Cerebellar nuclear complex (tissue), 1 donor: ENCODE data around the gene STK10.

Source experiments
- DNase-seq, 2 experiments: peaks; one replicate each; lab custom pipeline; 2025; lab: John Stamatoyannopoulos, UW

Gene STK10

DNA sequence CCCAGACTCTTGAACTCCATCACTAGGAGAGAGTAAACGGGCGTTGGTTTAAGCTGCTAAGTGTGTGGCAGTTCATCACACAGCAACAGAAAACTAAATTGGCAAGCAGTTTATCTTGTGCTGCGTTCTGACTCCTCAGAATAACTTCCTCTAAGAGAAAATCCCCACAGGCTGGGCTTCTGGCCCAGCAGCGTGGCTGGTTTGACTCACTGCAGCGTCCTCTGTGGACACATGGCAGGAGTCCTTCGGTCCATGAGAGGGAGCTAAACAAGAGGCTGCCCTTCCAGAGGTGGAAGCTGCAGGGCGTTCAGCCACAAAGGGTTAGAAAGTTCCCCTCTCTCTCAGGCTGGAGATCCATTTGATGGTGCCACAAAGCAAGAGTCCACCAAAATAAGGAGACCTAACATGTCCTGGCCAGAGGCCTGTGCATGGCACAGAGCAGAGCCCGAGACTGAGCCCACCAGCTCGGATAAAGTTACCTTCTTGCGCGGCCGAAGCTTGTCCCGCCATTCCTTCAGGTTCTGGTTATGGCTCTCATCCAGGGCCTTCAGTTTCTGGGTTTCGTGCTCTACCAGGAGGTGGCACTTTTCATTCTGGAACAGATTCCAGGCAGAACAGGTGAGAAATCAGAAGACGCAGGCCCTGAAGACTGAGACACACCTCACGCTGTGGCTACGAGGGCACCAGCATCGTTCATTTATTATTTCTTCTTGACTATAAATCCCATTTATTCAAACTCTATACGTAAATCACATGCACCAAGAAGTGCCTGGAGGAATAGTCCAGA is 135.4 kb downstream of the STK10 start:
- DNase-seq: no peak

DNA sequence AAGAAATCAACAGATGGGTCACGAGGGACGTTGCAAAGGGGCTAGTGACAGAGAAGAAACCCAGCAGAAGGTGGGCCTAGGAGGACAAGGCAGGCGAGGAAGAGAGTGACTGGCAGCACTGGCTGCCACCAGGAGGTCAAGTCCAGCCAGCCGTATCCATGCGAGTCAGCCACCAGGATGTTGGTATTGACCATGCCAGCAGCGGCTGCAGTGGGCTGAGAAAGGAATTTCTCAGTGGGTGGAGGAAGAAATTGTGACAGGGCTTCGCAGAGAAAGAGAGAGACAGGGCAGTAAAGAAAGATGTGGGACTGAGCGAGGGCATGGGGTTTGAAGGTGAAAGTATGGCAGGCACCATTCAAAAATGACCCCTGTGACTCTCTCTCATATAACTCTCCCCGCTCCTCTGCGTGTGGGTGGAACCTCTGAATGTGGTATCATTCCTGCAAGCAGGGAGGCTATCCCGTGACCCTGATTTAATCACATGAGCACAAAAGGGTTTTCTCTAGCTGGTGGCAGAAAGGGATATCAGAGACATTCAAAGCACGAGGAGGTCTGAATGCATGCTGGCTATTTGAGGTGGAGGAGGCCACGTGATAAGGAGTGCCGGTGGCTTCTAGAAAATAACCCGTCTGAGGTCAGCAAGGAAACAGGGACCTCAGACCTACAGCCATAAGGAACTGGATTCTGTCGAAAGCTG is 136.2 kb downstream of the STK10 start:
- DNase-seq: no peak

DNA sequence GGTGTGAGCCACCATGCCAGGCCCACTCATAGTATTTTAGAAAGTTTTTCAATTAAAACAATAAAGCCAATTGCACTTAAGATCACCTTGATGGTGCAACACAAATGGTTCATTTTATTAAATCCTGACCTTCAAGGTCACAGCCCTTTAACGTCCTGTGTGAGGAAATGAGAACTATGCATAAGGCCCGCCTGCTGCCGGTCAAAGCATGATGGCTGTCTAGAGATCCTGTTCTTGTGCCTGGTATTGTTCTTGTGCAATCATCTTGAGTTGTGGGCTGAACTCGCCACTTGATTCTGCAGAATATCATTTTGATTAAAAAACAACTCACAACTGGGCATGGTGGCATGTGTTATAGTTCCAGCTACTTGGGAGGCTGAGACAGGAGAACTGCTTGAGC is 137.9 kb downstream of the STK10 start:
- no peak for DNase-seq

DNA sequence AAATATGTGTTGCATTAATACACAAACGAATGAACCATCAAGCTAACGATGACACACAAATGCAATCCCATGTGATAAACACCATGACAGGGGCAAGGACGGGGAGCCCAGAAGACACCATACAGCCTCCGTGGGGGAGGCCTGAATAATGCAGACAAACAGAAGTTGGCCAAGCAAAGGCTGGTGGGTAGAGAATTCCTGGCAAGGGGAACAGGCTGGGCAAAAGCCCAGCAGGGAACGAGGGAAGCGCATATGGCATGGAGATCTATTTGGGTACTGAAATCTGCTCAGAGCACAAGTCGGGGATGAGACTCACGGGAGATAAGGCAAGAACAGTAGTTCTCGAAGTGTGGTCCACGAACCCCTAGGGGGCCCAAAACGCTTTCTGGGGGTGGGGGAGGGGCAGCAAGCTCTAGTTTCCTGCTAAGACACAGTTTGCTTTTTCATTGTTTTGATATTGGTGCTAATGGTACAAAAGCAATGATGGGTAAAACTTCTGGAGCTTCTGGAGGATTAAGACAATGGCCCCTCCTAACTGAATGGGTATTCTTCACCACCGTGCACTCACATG is 138.7 kb downstream of the STK10 start:
- DNase-seq: peak; percentile 49 to 81

DNA sequence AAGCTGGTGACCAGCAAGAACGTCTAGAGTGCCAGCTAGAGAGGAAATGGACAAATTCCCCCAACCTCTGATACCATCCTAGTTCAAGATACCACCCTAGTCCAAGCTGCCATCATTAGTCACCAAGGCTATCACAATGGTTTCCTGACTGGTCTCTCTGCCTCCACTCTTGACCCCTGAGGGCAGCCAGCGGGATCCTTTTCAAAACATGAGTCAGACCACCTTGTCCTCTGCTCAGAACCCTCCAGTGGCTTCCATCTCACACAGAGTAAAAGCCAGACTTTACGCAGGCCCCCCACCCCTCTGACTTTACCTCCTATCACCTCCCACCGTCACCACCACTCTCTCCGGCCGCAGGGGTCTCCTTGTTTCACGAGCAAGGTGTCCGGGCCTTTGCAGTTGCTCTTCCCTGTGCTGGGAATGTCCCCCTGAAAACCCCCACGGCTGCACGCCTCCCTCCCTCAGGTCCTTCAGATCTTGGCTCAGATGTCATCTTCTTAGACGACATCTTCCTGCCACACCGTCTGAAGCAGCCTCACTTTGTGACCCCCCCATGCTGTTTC is 139.4 kb downstream of the STK10 start:
- DNase-seq: no peak

DNA sequence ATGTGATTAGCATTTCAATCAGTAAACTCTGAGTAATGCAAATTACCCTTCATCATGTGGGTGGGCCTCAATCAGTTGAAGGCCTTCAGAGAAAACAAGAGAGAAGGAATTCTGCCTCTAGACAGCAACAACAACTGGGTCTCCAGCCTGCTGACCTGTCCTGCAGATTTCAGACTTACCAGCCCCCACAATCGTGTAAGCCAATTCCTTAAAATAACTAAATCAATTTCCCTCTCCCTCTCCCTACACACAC is 139.9 kb downstream of the STK10 start:
- no peak for DNase-seq

DNA sequence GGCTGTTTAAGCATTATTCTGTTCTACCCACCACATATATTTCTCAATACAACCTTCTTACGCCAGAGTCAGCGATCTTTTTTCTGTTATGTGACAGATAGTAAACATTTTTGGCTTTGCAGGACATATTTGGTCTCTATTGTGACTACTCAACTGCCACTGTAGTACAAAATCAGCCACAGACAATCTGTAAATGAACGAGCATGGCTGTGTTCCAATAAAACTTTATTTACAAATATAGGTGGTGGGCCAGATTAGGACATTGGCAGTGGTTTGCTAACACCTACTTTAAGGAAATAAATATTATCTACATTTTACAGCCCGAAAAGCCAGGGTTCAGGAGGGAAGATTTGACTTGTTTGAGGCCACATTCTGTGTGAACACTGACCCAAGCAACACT is 141.4 kb downstream of the STK10 start:
- no peak for DNase-seq

DNA sequence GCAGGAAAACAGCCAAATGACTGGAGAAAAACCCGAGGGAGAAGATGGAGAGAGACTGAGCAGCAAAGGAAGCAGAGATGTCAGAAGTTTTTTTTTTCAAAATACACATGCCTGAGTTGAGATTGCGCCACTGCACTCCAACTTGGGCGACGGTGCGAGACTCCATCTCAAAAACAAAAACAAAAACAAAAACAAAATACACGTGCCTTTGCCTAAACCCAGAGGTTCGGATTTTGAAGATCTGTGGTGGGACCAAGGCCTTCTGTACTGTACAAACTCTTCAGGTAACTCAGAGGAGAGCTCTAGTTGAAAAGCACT is 142.8 kb downstream of the STK10 start:
- no peak for DNase-seq

DNA sequence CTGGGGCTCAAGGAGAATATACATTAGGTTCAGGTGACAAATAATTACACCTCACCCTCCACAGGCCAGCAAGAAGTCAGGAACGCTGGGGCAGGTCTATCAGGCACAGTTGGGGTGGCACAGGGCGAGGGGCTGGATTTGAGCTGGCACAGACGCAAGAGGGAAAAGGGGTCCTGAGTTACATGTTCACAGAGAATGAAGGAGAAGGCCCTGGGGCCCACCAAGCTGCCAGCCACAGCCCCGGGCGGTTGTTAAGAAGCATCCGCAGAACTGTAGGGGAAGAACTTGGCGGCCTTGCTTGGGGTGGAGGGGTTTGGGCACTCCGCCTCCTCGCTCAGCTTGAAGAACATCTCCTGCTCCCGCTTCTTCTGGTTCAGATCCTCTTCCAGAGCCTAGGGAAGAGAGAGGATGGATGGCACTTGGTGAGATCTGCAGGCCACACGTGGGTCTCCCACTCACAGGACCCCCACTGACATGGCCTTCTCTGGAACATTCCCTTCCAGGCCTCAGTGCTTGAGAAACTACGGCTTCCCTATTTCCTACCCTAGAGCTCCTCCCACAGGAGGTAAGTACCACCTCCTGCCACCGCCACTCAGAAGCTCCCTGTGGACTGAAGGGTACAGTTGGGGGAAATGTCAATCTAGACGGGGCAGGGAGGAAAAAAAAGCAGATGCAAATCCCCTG is 143.3 kb downstream of the STK10 start:
- no peak for DNase-seq

DNA sequence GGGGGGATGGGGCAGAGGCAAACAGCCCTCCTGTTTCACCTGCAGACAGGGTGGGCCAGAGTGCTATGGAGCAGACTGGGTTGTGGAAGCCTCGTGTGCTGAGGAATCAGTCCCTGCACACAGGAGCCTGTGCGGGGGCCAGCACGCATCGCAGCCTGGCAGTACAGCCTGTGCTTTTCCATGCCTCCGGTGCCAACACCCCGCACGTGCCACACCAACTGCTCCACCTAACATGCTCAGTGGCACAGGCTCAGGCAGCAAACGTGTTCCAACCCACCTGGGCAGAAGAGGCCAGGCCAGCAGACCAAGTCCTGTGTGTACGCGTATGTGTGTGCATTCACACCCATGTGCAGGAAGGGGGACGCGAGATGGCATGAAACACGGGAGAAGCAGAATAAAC is 144.2 kb downstream of the STK10 start:
- DNase-seq: peak; percentile 72 to 90

DNA sequence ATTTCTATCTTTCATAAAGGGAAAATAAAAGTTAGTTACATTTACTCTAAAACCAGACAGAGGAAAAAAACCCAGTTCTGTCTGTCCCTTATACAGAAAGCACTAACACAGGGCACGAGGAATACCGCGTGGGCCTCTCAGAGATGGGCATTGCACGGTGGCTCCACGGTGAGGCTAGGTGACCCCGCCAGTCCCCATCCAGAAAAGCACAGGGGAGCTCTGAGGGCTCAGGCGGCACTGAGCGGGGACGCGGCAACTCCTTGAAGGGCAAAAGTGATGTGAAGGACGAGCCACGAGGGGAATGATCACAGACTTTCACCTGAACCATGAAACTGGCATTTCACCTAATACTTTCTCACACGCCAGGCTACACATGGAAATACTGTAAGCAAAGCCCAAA is 145.8 kb downstream of the STK10 start:
- DNase-seq: no peak

DNA sequence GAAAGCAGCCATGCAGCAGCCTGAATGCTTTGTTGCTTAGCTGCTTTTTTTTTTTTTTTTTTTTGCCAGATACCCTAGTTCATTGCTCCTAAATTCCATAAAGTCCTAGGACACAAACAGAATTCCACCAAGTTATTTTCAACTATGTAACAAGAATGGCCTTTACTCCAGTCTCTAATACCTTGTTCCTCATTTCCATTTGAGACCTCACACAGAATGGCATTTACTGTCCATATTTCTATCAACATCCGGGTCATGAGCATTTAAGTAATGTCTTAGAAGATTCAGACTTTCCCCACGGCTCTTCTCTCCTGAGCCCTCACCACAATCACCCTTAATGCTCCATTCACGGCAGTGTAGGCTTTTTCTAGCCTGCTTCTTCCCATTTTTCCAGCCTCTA is 149.9 kb downstream of the STK10 start:
- DNase-seq: no peak

DNA sequence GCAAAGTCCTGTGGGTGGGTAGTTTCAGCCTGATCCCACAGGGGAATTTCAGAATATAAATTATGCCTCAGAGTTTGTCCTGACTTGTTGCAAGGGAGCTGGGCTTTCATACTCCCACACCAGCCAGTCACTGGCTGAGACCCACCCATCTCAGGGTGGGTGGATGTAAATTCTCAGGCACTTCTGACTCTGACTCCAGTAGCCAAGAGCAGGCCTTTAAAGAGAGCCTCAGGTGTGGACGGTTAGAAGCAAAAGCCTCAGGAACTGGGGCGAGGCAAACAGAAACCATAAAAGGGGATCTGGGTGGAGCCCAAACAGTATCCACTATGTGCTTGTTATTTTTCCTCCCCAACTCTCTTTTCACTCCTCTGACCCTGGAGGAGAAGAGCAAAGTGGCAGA is 153.0 kb downstream of the STK10 start:
- DNase-seq: no peak

DNA sequence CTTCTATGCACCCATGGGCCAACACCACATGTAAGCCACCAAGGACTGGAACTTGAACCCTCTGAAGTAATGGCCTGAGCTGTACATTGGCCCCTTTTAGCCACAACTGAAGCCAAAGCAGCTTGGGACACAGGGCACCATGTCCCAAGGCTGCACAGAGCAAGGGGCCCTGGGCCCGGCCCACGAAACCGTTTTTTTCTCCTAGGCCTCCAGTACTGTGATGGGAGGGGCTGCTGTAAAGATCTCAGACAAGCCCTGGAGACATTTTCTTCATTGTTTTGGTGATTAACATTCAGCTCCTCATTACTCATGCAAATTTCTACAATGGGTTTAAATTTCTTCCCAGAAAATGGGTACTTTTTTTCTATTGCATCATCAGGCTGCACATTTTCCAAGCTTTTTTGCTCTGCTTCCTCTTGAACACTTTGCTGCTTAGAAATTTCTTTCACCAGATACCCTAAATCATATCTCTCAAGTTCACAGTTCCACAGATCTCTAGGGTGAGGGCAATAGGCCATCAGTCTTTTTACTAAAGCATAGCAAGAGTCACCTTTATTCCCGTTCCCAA is 156.0 kb downstream of the STK10 start:
- no peak for DNase-seq

DNA sequence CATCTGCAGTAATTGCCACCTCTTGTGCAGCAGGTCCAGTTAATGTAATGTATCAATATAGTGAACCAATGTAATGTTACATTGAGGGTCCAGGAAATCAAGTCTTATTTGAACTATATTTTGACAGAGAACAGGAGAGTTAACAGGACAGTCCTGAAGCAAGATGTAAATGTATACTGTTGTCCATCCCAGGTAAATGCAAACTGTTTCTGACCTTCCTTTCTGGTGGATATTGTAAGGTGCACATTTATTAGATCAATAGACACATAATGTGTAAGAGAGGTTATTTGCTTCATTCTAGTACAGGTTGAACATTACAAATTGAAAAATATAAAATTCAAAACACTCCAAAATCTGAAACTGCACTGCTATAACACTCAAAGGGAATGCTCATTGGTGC is 158.1 kb downstream of the STK10 start:
- no peak for DNase-seq

DNA sequence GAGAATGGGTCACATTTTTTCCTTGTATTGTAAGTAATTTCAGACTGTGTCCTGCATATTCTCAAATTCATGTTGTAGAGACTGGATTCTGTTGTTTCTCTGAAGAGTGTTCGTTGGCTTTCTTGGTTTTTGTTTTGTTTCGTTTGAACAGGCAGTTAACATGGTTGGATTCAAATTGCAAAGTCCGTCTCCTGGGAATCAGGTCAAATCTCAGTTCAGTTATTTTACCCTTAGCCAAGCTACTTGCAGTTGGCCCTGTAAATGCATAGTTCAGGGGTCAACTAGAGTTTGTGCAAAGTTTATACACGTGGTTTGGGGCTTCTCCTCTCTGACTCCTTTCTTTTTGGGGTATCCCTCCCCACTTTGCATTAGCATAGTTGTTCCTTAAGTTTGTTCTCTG is 159.9 kb downstream of the STK10 start:
- no peak for DNase-seq

DNA sequence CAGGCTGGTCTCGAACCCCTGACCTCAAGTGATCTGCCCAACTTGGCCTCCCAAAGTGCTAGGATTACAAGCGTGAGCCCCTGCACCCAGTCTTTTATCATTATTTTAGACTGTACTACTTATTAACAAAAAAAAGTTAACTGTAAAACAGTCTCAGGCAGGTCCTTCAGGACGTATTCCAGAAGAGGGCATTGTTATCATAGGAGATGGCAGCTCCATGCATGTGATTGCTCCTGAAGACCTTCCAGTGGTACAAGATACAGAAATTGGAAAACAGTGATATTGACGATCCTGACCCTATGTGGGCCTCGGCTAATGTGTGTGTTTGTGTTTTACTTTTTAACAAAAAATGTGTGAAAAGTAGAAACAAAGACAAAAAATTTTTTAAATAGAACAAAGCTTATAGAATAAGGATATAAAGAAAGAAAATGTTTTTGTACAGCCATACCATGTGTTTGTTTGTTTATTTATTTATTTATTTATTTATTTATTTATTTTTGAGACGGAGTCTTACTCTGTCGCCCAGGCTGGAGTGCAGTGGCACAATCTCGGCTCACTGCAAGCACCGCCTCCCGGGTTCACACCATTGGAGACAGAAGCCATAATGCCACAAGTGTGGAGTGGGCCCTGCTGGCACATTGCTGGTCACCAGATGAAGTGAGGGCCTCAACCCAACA is 167.8 kb downstream of the STK10 start:
- DNase-seq: peak in 1 of 2 experiments; percentile 58

DNA sequence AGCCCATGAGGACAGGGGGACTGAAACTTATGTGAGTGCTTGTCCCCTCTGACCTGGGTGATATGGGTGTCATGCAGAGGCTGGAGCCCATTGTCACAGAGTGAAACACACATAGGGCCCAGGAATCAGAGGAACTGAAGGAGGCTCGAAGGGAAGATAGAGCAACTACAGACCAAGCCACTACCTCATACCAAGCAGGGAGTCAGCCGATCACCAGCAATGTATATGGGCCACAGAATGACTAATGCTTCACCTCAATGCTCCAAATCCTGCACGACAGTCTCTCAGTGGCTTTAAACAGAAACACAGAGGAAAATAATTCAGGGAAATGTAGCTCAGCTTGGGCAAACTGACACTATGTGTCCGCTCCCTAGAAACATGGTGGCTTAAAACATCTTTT is 172.7 kb downstream of the STK10 start:
- DNase-seq: no peak

DNA sequence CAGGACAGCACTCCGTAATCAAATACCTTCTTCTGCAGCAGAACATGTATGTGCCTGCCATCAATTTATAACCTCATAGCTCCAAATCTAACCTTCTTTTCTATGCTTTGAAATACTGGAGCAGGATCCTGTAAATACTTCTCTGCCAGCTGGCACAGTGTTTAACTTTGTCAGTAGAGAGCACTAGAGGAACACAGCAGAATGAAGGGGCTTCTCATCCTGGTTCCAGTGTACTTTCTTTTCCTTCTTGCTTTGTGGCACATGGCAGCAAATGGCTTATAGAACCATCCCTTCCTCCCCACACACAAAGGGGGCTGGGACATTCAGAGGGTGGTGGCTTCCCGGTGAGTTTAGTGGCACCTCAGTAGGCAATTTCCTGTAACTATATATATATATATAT is 177.7 kb downstream of the STK10 start:
- DNase-seq: no peak

DNA sequence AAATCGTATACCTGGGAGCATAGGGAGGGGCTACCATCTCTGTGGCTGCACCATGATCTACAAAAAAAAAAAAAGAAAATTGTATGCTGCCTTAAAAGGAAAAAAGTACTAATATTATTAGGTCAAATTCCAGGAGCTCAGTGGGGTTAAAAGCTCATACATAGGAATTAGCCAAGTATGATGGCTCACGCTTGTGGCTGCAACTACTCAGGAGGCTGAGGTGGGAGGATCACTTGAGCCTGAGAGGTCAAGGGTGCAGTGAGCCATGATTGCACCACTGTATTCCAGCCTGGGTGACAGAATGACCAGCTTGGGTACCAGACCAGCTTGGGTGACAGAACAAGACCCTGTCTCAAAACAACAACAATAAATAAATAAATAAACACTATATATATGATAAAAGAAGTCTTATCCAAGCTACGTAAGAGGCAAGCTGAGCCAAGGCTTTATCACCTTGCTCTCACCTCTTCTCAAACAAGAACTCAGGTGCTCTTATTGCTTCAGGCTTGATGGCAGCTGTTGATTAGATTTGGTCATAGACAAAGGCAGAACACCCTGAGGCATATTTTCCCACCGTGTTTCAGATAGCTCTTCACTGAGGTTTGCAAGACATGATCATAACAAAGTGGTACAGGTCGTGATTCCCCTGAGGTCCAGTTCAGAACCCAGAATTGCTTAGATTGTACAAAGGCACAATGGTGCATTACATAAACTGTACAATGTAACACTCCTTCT is 178.3 kb downstream of the STK10 start:
- no peak for DNase-seq

DNA sequence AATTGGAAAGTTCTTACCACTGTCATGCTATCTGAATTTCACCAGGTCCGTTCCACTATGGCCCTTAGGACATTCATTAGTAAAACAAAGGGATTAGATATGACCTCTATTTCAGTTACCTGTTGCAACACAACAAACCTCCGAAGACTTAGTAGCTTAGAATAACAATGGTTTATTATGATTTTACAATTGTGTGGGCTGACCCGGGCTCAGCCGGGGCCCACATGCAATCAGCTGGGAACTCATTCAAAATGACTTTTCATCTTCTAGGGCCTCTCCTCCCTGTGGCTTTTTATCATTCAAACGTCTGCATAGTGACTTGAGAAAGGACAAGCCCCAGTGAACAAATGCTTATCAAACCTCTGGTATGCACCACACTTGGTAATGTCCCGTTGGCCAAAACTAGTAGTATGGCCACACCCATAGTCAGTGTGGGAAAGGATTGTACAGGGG is 179.3 kb downstream of the STK10 start:
- no peak for DNase-seq
